Measurements from ENCODE around the gene TMEM101. TPM values are rescaled to one million over a fixed set of nuclear protein-coding genes. Genes with fewer than 3 reads are reported as not detected.

The TMEM101 gene
- total RNA-seq, 1 experiment from 2014 or later: 75.5 TPM

DNA sequence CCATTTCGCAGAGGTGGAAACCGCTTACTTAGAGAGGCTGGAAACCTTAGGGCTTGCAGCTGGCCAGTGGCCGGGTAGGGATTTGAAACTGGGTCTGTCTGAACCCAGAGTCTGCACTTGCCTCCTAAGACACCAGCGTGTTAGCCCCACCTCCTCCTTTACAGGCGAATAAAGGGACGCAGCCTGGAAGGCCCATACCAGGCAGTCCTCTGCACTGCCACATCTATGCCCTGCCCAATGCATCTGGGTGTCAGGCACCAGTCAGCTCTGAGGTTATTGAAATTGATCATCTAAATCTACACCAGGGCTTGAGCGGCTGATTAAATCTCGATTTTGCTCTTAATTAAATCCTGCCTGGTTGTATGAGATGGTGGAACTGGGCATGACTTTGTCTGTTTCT is 30.2 kb downstream of the TMEM101 start:
- no peak overlapping the region for H3K4me2 ChIP-seq (ENCODE audit: low read length)
- no peaks in the 10 kb centered on the region for H3F3A ChIP-seq (ENCODE audit: low read length, unreplicated experiment)
- no peak for ATAC-seq
- no peak overlapping the region for H3K9ac ChIP-seq (ENCODE audit: low read length)
- H3K36me3 ChIP-seq (ENCODE audit: low read depth, low read length): no peaks in the 10 kb centered on the region
- TF ChIP-seq EZH2phosphoT487 (IDR thresholded peaks at IDR 0.05; ENCODE audit: borderline replicate concordance, low read length) (no peak), EZH2 (IDR thresholded peaks at IDR 0.05; ENCODE audit: low read length, unreplicated experiment) (no peak)
- TF ChIP-seq, protein P1, sequence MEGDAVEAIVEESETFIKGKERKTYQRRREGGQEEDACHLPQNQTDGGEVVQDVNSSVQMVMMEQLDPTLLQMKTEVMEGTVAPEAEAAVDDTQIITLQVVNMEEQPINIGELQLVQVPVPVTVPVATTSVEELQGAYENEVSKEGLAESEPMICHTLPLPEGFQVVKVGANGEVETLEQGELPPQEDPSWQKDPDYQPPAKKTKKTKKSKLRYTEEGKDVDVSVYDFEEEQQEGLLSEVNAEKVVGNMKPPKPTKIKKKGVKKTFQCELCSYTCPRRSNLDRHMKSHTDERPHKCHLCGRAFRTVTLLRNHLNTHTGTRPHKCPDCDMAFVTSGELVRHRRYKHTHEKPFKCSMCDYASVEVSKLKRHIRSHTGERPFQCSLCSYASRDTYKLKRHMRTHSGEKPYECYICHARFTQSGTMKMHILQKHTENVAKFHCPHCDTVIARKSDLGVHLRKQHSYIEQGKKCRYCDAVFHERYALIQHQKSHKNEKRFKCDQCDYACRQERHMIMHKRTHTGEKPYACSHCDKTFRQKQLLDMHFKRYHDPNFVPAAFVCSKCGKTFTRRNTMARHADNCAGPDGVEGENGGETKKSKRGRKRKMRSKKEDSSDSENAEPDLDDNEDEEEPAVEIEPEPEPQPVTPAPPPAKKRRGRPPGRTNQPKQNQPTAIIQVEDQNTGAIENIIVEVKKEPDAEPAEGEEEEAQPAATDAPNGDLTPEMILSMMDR (conservative IDR thresholded peaks at IDR 0.05; ENCODE audit: low read depth, low read length): no peak
- CTCF ChIA-PET: no interaction called here
- no peak overlapping the region for H3K27ac ChIP-seq (ENCODE audit: low read length)
- no peaks in the 10 kb centered on the region for H3K79me2 ChIP-seq (ENCODE audit: low read length)
- no TSS peak for BruUV-seq (replicated peaks)
- POLR2A ChIA-PET (ENCODE audit: unreplicated experiment): no interaction called here
- no peak overlapping the region for H2AFZ ChIP-seq (ENCODE audit: low read length)
- no peak overlapping the region for H3K4me3 ChIP-seq (ENCODE audit: low read length)
- no peaks in the 10 kb centered on the region for H4K20me1 ChIP-seq (ENCODE audit: low read length)
- H3K9me2 ChIP-seq (replicated peaks; ENCODE audit: low read length): no peaks in the 10 kb centered on the region
- intact Hi-C loops (cut with micrococcal nuclease): no loop called here
- H3K9me3 ChIP-seq (ENCODE audit: low read length): no peaks in the 10 kb centered on the region
- H3K27me3 ChIP-seq (ENCODE audit: low read length): peaks cover 45% of the 10 kb centered on the region
- no peak for DNase-seq
- H3K4me1 ChIP-seq (ENCODE audit: insufficient read depth, low read length): no peaks in the 10 kb centered on the region

GRCh38 chr17:43983515-43984411 is 31.0 kb downstream of the TMEM101 start:
- Histone ChIP-seq H2AFZ (ENCODE audit: low read length) (peak overlapping the region; percentile 37; the same call in 1 of the 2 replicates), H3K4me1 (ENCODE audit: insufficient read depth, low read length) (no peaks in the 10 kb centered on the region), H3K27ac (ENCODE audit: low read length) (no peak overlapping the region), H3F3A (ENCODE audit: low read length, unreplicated experiment) (no peaks in the 10 kb centered on the region), H4K20me1 (ENCODE audit: low read length) (no peaks in the 10 kb centered on the region), H3K79me2 (ENCODE audit: low read length) (no peaks in the 10 kb centered on the region), H3K9me3 (ENCODE audit: low read length) (no peaks in the 10 kb centered on the region), H3K27me3 (ENCODE audit: low read length) (peaks cover 51% of the 10 kb centered on the region), H3K9ac (ENCODE audit: low read length) (no peak overlapping the region), H3K9me2 (replicated peaks; ENCODE audit: low read length) (no peaks in the 10 kb centered on the region), H3K4me3 (ENCODE audit: low read length) (peak overlapping the region; percentile 40), H3K4me2 (ENCODE audit: low read length) (peak overlapping the region; percentile 51), H3K36me3 (ENCODE audit: low read depth, low read length) (no peaks in the 10 kb centered on the region)
- POLR2A ChIA-PET (ENCODE audit: unreplicated experiment): no interaction called here
- DNase-seq (no peak), ATAC-seq (no peak; the same call in 1 of the 2 replicates)
- CTCF ChIA-PET: no interaction called here
- BruUV-seq (replicated peaks): no TSS peak
- peak; percentile 72 for TF ChIP-seq EZH2 (IDR thresholded peaks at IDR 0.05; ENCODE audit: low read length, unreplicated experiment)
- TF ChIP-seq EZH2phosphoT487 (IDR thresholded peaks at IDR 0.05; ENCODE audit: borderline replicate concordance, low read length): peak; percentile 46; the same call in 1 of the 2 replicates
- TF ChIP-seq, protein P1 (conservative IDR thresholded peaks at IDR 0.05; ENCODE audit: low read depth, low read length): peak; percentile 46
- intact Hi-C loops (cut with micrococcal nuclease): no loop called here

DNA sequence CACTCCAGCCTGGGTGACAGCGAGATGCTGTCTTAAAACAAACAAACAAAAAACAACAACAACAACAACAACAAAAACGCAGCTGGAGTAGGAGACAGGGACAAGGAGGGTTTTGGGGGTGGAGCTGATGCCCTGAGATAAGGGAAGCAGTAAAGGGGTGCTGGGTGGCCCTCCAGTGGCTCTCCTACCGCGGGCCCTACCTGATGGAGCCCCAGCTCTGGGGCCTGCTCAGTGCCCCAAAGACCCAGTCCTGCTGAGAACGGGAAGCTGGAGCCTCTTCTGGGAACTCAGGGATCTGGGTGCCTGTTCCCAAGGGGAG is 31.6 kb downstream of the TMEM101 start:
- intact Hi-C loops (cut with micrococcal nuclease): no loop called here
- BruUV-seq (replicated peaks): no TSS peak
- H3K9ac ChIP-seq (ENCODE audit: low read length): no peak overlapping the region
- no peak overlapping the region for H3K27ac ChIP-seq (ENCODE audit: low read length)
- ChIA-PET POLR2A (ENCODE audit: unreplicated experiment) (no interaction called here), CTCF (no interaction called here)
- H3K9me2 ChIP-seq (replicated peaks; ENCODE audit: low read length): no peaks in the 10 kb centered on the region
- H3K4me1 ChIP-seq (ENCODE audit: insufficient read depth, low read length): no peaks in the 10 kb centered on the region
- H3K36me3 ChIP-seq (ENCODE audit: low read depth, low read length): no peaks in the 10 kb centered on the region
- no peak for DNase-seq
- no peaks in the 10 kb centered on the region for H3F3A ChIP-seq (ENCODE audit: low read length, unreplicated experiment)
- peaks cover 55% of the 10 kb centered on the region for H3K27me3 ChIP-seq (ENCODE audit: low read length)
- no peaks in the 10 kb centered on the region for H3K79me2 ChIP-seq (ENCODE audit: low read length)
- TF ChIP-seq, protein P1 (conservative IDR thresholded peaks at IDR 0.05; ENCODE audit: low read depth, low read length): no peak
- no peak for TF ChIP-seq EZH2 (IDR thresholded peaks at IDR 0.05; ENCODE audit: low read length, unreplicated experiment)
- TF ChIP-seq EZH2phosphoT487 (IDR thresholded peaks at IDR 0.05; ENCODE audit: borderline replicate concordance, low read length): no peak
- H3K4me3 ChIP-seq (ENCODE audit: low read length): no peak overlapping the region
- no peak for ATAC-seq
- peak overlapping the region; percentile 51 for H3K4me2 ChIP-seq (ENCODE audit: low read length)
- no peaks in the 10 kb centered on the region for H4K20me1 ChIP-seq (ENCODE audit: low read length)
- no peaks in the 10 kb centered on the region for H3K9me3 ChIP-seq (ENCODE audit: low read length)
- H2AFZ ChIP-seq (ENCODE audit: low read length): no peak overlapping the region
